K562 (cell line): ENCODE results near the gene PGF. TPM values are rescaled to one million over a fixed set of nuclear protein-coding genes. Genes with fewer than 3 reads are reported as not detected.
A peak's percentile ranks its signal among the peaks of the same experiment; 100 is the strongest.

ENCODE experiments used
- ATAC-seq: fragments of 200-7000 bp; cut with Tn5 transposase; 3 replicates; pipeline ENCODE4 v1.9.1; 2020; ENCODE audit warnings: moderate library complexity
- BruUV-seq: library from RNA; stranded (reverse); fragments of 400-500 nt; replicated peaks from 2 replicates; lab custom pipeline; 2021; lab: Mats Ljungman, UMichigan
- CTCF ChIA-PET: fragments of 300-600 bp; formaldehyde crosslinking; extraction: SDS; loops from one replicate; lab custom pipeline; 2021; ENCODE audit warnings: low intra/inter-chr PET ratio; lab: Yijun Ruan, JAX
- POLR2A ChIA-PET: fragments of 300-600, 350-650 bp; sonication (Branson Sonifier 250); formaldehyde crosslinking; extraction: SDS; loops from one replicate; lab custom pipeline; 2021; ENCODE audit warnings: antibody characterized with exemption, inconsistent platforms; lab: Yijun Ruan, JAX
- DNase-seq, 4 experiments: peaks; one replicate each; pipeline versions ENCODE4 v3.0.0 to v3.0.0-alpha.2; 2011 to 2018; ENCODE audit warnings: low spot score in 3 of 4, mixed read lengths in 3 of 4; ENCODE audit errors: extremely low read depth in 1 of 4
- FAIRE-seq: peaks from 2 replicates; lab custom pipeline; 2011; peaks lifted over from hg19 to GRCh38; lab: Jason Lieb, UNC
- H2AFZ ChIP-seq: 2 replicates; pipeline ENCODE4 v1.6.0; 2011; ENCODE audit warnings: low read depth, low read length, control low read depth, inconsistent platforms
- H3K27ac ChIP-seq: fragments of 200-600 bp; 3 replicates; pipeline ENCODE4 v1.8.0; 2011; ENCODE audit warnings: low read depth, mild to moderate bottlenecking, control low read depth, inconsistent platforms, low read length, moderate library complexity, mixed read lengths; ENCODE audit errors: extremely low read depth
- H3K27me3 ChIP-seq, 2 experiments: fragments of 300-600 bp in 1 of 2; 2 replicates in 1 of 2; 3 replicates in 1 of 2; pipeline versions ENCODE4 v1.6.0 to v1.8.0; 2011; ENCODE audit warnings: inconsistent platforms in 2 of 2, low read length in 2 of 2, mild to moderate bottlenecking in 1 of 2, mixed read lengths in 1 of 2, moderate library complexity in 1 of 2; ENCODE audit not compliant: control insufficient read depth in 2 of 2, insufficient read depth in 2 of 2
- H3K36me3 ChIP-seq: fragments of 300-600 bp; 3 replicates; pipeline ENCODE4 v1.8.0; 2011; ENCODE audit warnings: mild to moderate bottlenecking, low read length, inconsistent platforms; ENCODE audit not compliant: control insufficient read depth, insufficient read depth
- H3K4me1 ChIP-seq, 2 experiments: fragments of 200-600 bp in 1 of 2; replicated peaks in 1 of 2; 2 replicates in 1 of 2; 3 replicates in 1 of 2; pipeline versions ENCODE4 v1.5.1 to v1.8.0; 2011; ENCODE audit warnings: inconsistent platforms in 2 of 2, low read length in 2 of 2, mild to moderate bottlenecking in 1 of 2, mixed read lengths in 1 of 2, moderate library complexity in 1 of 2; ENCODE audit not compliant: control insufficient read depth in 2 of 2, insufficient read depth in 2 of 2
- H3K4me2 ChIP-seq: 2 replicates; pipeline ENCODE4 v1.6.1; 2011; ENCODE audit warnings: low read length, control low read depth, inconsistent platforms, mixed read lengths; ENCODE audit not compliant: insufficient read depth
- H3K4me3 ChIP-seq: fragments of 200-600 bp; sonication (generic), shearing (Covaris generic); 2 replicates; pipeline ENCODE4 v1.5.1; 2016; ENCODE audit warnings: control low read depth, inconsistent platforms
- H3K79me2 ChIP-seq: fragments of 200-600 bp; 3 replicates; pipeline ENCODE4 v1.8.0; 2011; ENCODE audit warnings: low read length, inconsistent platforms; ENCODE audit not compliant: control insufficient read depth, insufficient read depth
- H3K9ac ChIP-seq, 2 experiments: 2 replicates each; pipeline versions ENCODE4 v1.6.0 to v1.6.1; 2011; ENCODE audit warnings: low read depth in 2 of 2, low read length in 2 of 2, control low read depth in 1 of 2, inconsistent platforms in 1 of 2, mild to moderate bottlenecking in 1 of 2, mixed read lengths in 1 of 2; ENCODE audit not compliant: insufficient read depth in 1 of 2
- H3K9me1 ChIP-seq: one replicate; pipeline ENCODE4 v1.6.0; 2011; ENCODE audit warnings: inconsistent platforms, mild to moderate bottlenecking, low read length, moderate library complexity; ENCODE audit not compliant: control insufficient read depth, insufficient read depth
- H3K9me3 ChIP-seq: replicated peaks from 2 replicates; pipeline ENCODE4 v1.5.1; 2011; ENCODE audit warnings: low read depth, low read length, inconsistent platforms; ENCODE audit not compliant: control insufficient read depth, insufficient read depth
- H4K20me1 ChIP-seq: replicated peaks from 2 replicates; pipeline ENCODE4 v1.6.1; 2011; ENCODE audit warnings: low read length, inconsistent platforms, mixed read lengths; ENCODE audit not compliant: control insufficient read depth, insufficient read depth
- PHTF2 ChIP-seq: fragments of 250-450 bp; sonication (Bioruptor Pico); IDR thresholded peaks from 2 replicates; pipeline ENCODE4 v1.5.0; 2021; ENCODE audit warnings: mild to moderate bottlenecking
- RBM15 ChIP-seq: fragments of 200-400 bp; formaldehyde crosslinking; IDR thresholded peaks from 2 replicates; pipeline ENCODE4 v1.6.1; 2018; ENCODE audit warnings: mild to moderate bottlenecking, low read length, moderate library complexity; ENCODE audit not compliant: insufficient read depth
- ZNF77 ChIP-seq: fragments of 250-450 bp; sonication (Bioruptor Pico); IDR thresholded peaks from 2 replicates; pipeline ENCODE4 v1.5.0; 2020
- WGBS: fragments of 100-300 bp; shearing (Covaris generic); methylation state at CpG from one replicate; pipeline ENCODE4 v1.1.6; 2016; ENCODE audit warnings: low coverage, mixed read lengths; ENCODE audit not compliant: insufficient coverage; ENCODE audit errors: missing lambda C conversion rate; 5-methylcytosine and 5-hydroxymethylcytosine counted together
- in situ Hi-C: fragments of 300-500 bp; cut with MboI; formaldehyde crosslinking; loops from 4 replicates; pipeline ENCODE4 v1.15.0; 2018; ENCODE audit warnings: inconsistent platforms, mixed read lengths
- intact Hi-C: fragments of 100-400 bp; cut with micrococcal nuclease; formaldehyde crosslinking; loops from 2 replicates; pipeline ENCODE4 v1.14.2; 2022
- polyA plus RNA-seq, 8 experiments: library from polyadenylated mRNA; depleted of rRNA in 4 of 8; stranded (reverse) in 5 of 8; unstranded in 3 of 8; fragments of >200 nt; fragmentation: Nextera tagmentation in 2 of 8; fragmentation: Illumina TruSeq in 1 of 8; extraction: Ambion mirVana in 2 of 8; extraction: Trizol in 1 of 8; gene quantifications; 2 replicates each; pipeline versions ENCODE4 v1.2.1 to v1.2.3, GENCODE V29; 2011 to 2014; ENCODE audit warnings: inconsistent platforms in 1 of 8, missing spikeins in 1 of 8
- total RNA-seq, 7 experiments: library from RNA; depleted of rRNA in 6 of 7; stranded (reverse); fragments of >200 nt in 6 of 7; fragmentation: Illumina TruSeq in 2 of 7; extraction: Trizol in 2 of 7; gene quantifications; 2 replicates each; pipeline versions ENCODE4 v1.2.1 to v1.2.3, GENCODE V29; 2011 to 2021; ENCODE audit warnings: low replicate concordance in 1 of 7
- TF ChIP-seq, protein P1 (sequence below): fragments of 250-450 bp; sonication (Bioruptor Pico); IDR thresholded peaks from 2 replicates; pipeline ENCODE4 v1.6.1; 2021; ENCODE audit warnings: mild to moderate bottlenecking
- TF ChIP-seq, protein P2 (sequence below): fragments of 450-650 bp; IDR thresholded peaks from 2 replicates; pipeline ENCODE4 v1.6.1; 2018; ENCODE audit not compliant: partially characterized antibody

PGF gene
- total and polyA plus RNA-seq, 9 of the 15 experiments (the other 6 are each of a cell fraction or from before 2014, with no cell fraction given) = 0.04 to 0.44 (median 0.18) TPM

DNA sequence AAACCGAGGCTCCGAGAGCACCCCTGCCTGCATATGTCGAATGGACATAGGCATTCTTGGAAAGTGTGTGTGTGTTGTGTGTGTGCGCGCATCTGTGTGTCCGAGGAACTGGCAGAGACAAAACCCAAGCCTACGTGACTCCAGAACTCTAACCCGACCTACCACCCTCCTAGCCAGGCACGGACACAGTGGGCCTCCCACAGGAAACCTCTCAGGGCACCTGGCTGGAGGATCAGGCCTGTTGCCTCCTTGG is 556 bp upstream of the PGF start:
- in situ Hi-C loops (no loop called here), intact Hi-C loops (no loop called here)
- DNase-seq (no peak), FAIRE-seq (no peak), ATAC-seq (no peak)
- CTCF ChIA-PET = no interaction called here
- H3K27ac ChIP-seq = no peak overlapping the region
- H3K9me3 ChIP-seq = no peaks in the 10 kb centered on the region
- H3K79me2 ChIP-seq = no peaks in the 10 kb centered on the region
- no peaks in the 10 kb centered on the region for H3K9me1 ChIP-seq
- H2AFZ ChIP-seq = peak overlapping the region; percentile 72; the same call in 1 of the 2 replicates
- WGBS = 76% methylated on average over 4 of the region's 9 CpGs
- POLR2A ChIA-PET = interaction anchor here (1.3 kb wide), 1 partner anchor 9 kb away, joined by 8 read pairs; no protein-coding TSS in a partner anchor
- no peaks in the 10 kb centered on the region for H3K36me3 ChIP-seq
- peak overlapping the region; percentile 52 for H3K4me2 ChIP-seq
- H3K4me3 ChIP-seq = 0 out of 2 replicates have a peak overlapping the region, but pooled peaks have one; percentile 43
- TF ChIP-seq, protein P1, sequence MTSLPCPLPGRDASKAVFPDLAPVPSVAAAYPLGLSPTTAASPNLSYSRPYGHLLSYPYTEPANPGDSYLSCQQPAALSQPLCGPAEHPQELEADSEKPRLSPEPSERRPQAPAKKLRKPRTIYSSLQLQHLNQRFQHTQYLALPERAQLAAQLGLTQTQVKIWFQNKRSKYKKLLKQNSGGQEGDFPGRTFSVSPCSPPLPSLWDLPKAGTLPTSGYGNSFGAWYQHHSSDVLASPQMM (CRISPR knock-in tag) = no peak
- TF ChIP-seq ZNF77 (CRISPR knock-in tag) (no peak), RBM15 (no peak), PHTF2 (CRISPR knock-in tag) (no peak)
- TF ChIP-seq, protein P2, sequence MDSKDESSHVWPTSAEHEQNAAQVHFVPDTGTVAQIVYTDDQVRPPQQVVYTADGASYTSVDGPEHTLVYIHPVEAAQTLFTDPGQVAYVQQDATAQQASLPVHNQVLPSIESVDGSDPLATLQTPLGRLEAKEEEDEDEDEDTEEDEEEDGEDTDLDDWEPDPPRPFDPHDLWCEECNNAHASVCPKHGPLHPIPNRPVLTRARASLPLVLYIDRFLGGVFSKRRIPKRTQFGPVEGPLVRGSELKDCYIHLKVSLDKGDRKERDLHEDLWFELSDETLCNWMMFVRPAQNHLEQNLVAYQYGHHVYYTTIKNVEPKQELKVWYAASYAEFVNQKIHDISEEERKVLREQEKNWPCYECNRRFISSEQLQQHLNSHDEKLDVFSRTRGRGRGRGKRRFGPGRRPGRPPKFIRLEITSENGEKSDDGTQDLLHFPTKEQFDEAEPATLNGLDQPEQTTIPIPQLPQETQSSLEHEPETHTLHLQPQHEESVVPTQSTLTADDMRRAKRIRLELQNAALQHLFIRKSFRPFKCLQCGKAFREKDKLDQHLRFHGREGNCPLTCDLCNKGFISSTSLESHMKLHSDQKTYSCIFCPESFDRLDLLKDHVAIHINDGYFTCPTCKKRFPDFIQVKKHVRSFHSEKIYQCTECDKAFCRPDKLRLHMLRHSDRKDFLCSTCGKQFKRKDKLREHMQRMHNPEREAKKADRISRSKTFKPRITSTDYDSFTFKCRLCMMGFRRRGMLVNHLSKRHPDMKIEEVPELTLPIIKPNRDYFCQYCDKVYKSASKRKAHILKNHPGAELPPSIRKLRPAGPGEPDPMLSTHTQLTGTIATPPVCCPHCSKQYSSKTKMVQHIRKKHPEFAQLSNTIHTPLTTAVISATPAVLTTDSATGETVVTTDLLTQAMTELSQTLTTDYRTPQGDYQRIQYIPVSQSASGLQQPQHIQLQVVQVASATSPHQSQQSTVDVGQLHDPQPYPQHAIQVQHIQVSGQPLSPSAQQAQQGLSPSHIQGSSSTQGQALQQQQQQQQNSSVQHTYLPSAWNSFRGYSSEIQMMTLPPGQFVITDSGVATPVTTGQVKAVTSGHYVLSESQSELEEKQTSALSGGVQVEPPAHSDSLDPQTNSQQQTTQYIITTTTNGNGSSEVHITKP = no peak
- peaks cover 0 to 43% of the 10 kb centered on the region in 2 experiments; a peak in 3 of 5 replicates for H3K4me1 ChIP-seq
- peak overlapping the region; percentile 34 to 87; a peak in 3 of 4 replicates for H3K9ac ChIP-seq
- no peaks in the 10 kb centered on the region for H4K20me1 ChIP-seq
- no peaks in the 10 kb centered on the region for H3K27me3 ChIP-seq
- BruUV-seq = no TSS peak
